Mesodermal cell (in vitro differentiated cells): Measurements from ENCODE around the gene SLC13A5.

Experiments used
- H3K27ac ChIP-seq: 2 replicates; pipeline ENCODE4 v1.7.0; 2013; ENCODE audit warnings: mild to moderate bottlenecking, low read depth, low read length, moderate library complexity; ENCODE audit not compliant: severe bottlenecking
- H3K36me3 ChIP-seq: 2 replicates; pipeline ENCODE4 v1.7.1; 2013; ENCODE audit warnings: mild to moderate bottlenecking, low read length, moderate library complexity; ENCODE audit not compliant: control insufficient read depth, insufficient read depth
- H3K4me1 ChIP-seq: one replicate; pipeline ENCODE4 v1.7.1; 2013; ENCODE audit warnings: mild to moderate bottlenecking, low read length; ENCODE audit not compliant: insufficient read depth, control insufficient read depth, poor library complexity, severe bottlenecking
- H3K4me3 ChIP-seq: 2 replicates; pipeline ENCODE4 v1.7.0; 2013; ENCODE audit warnings: low read length, control low read depth, mild to moderate bottlenecking; ENCODE audit not compliant: insufficient read depth, poor library complexity, severe bottlenecking; ENCODE audit errors: extremely low read depth
- H3K9me3 ChIP-seq: 2 replicates; pipeline ENCODE4 v1.7.1; 2013; ENCODE audit warnings: mild to moderate bottlenecking, low read length, moderate library complexity; ENCODE audit not compliant: control insufficient read depth
- WGBS, 2 experiments: methylation state at CpG; one replicate each; pipeline ENCODE4 v1.1.5; 2013; ENCODE audit warnings: missing lambda C conversion rate in 2 of 2; ENCODE audit not compliant: insufficient coverage in 2 of 2; 5-methylcytosine and 5-hydroxymethylcytosine counted together

SLC13A5 gene

GRCh38 chr17:6684881-6685767 lies 28.0 kb downstream of the SLC13A5 start:
- Histone ChIP-seq H3K4me3 (no peak overlapping the region), H3K9me3 (no peaks in the 10 kb centered on the region), H3K27ac (no peak overlapping the region), H3K36me3 (no peaks in the 10 kb centered on the region), H3K4me1 (no peaks in the 10 kb centered on the region)
- WGBS, 2 experiments = 88 to 89% methylated on average over 13 to 14 of the region's 14 CpGs

GRCh38 chr17:6684460-6684783 lies 28.7 kb downstream of the SLC13A5 start:
- WGBS, 2 experiments = 63 to 69% methylated on average over 5 to 6 of the region's 7 CpGs

GRCh38 chr17:6683730-6684459 lies 29.3 kb downstream of the SLC13A5 start:
- Histone ChIP-seq H3K4me1 (no peaks in the 10 kb centered on the region), H3K27ac (no peak overlapping the region), H3K36me3 (no peaks in the 10 kb centered on the region), H3K4me3 (no peak overlapping the region), H3K9me3 (no peaks in the 10 kb centered on the region)
- no CpG with 5 or more reads among the region's 3 CpGs for WGBS, 2 experiments

More at GRCh38 chr17:6684460-6684783, 28.7 kb downstream of the SLC13A5 start:
- Histone ChIP-seq H3K4me1 (no peaks in the 10 kb centered on the region), H3K36me3 (no peaks in the 10 kb centered on the region), H3K27ac (no peak overlapping the region), H3K9me3 (no peaks in the 10 kb centered on the region), H3K4me3 (no peak overlapping the region)

- no peak overlapping the region for H3K4me3 ChIP-seq
- no peaks in the 10 kb centered on the region for H3K4me1 ChIP-seq
- no peaks in the 10 kb centered on the region for H3K9me3 ChIP-seq
- H3K27ac ChIP-seq = no peak overlapping the region
- H3K36me3 ChIP-seq = no peaks in the 10 kb centered on the region
- WGBS, 2 experiments = 83 to 86% methylated on average over 1 to 2 of the region's 3 CpGs
These were observed 30.0 kb downstream of the SLC13A5 start for GRCh38 chr17:6683081-6683684.

- H3K4me1 ChIP-seq = no peaks in the 10 kb centered on the region
- WGBS, 2 experiments = 90 to 92% methylated on average over 3 of the region's 4 CpGs
- H3K27ac ChIP-seq = no peak overlapping the region
- no peaks in the 10 kb centered on the region for H3K36me3 ChIP-seq
- H3K4me3 ChIP-seq = no peak overlapping the region
- H3K9me3 ChIP-seq = no peaks in the 10 kb centered on the region
These were observed 30.8 kb downstream of the SLC13A5 start for GRCh38 chr17:6682339-6682738.

GRCh38 chr17:6681671-6682070 lies 31.5 kb downstream of the SLC13A5 start:
- no peaks in the 10 kb centered on the region for H3K9me3 ChIP-seq
- no peak overlapping the region for H3K27ac ChIP-seq
- H3K4me3 ChIP-seq = no peak overlapping the region
- 85 to 91% methylated on average over 5 of the region's 5 CpGs for WGBS, 2 experiments
- H3K4me1 ChIP-seq = no peaks in the 10 kb centered on the region
- H3K36me3 ChIP-seq = no peaks in the 10 kb centered on the region

- H3K9me3 ChIP-seq = no peaks in the 10 kb centered on the region
- no peaks in the 10 kb centered on the region for H3K4me1 ChIP-seq
- 86 to 89% methylated on average over 4 of the region's 4 CpGs for WGBS, 2 experiments
- H3K4me3 ChIP-seq = no peak overlapping the region
- H3K27ac ChIP-seq = no peak overlapping the region
- H3K36me3 ChIP-seq = no peaks in the 10 kb centered on the region
These were observed 32.0 kb downstream of the SLC13A5 start for GRCh38 chr17:6681176-6681575.

- H3K4me1 ChIP-seq = no peaks in the 10 kb centered on the region
- H3K27ac ChIP-seq = no peak overlapping the region
- H3K4me3 ChIP-seq = no peak overlapping the region
- H3K36me3 ChIP-seq = no peaks in the 10 kb centered on the region
- no peaks in the 10 kb centered on the region for H3K9me3 ChIP-seq
- 81% methylated on average over 3 of the region's 6 CpGs; no CpG with 5 or more reads in 1 of the 2 experiments for WGBS, 2 experiments
These were observed 33.9 kb downstream of the SLC13A5 start for GRCh38 chr17:6679241-6679640.

GRCh38 chr17:6677946-6678345 lies 35.2 kb downstream of the SLC13A5 start:
- Histone ChIP-seq H3K36me3 (no peaks in the 10 kb centered on the region), H3K4me3 (no peak overlapping the region), H3K27ac (no peak overlapping the region), H3K4me1 (no peaks in the 10 kb centered on the region), H3K9me3 (no peaks in the 10 kb centered on the region)
- WGBS, 2 experiments = 94 to 97% methylated on average over 6 of the region's 7 CpGs

GRCh38 chr17:6677158-6677831 lies 35.9 kb downstream of the SLC13A5 start:
- H3K36me3 ChIP-seq = no peaks in the 10 kb centered on the region
- H3K27ac ChIP-seq = no peak overlapping the region
- no peaks in the 10 kb centered on the region for H3K9me3 ChIP-seq
- no peaks in the 10 kb centered on the region for H3K4me1 ChIP-seq
- 80 to 85% methylated on average over 12 to 13 of the region's 16 CpGs for WGBS, 2 experiments
- no peak overlapping the region for H3K4me3 ChIP-seq
